ENCODE measurements around the gene SEC11A. TPM values are rescaled to one million over a fixed set of nuclear protein-coding genes. Genes with fewer than 3 reads are reported as not detected.
"Not testable (repeated sequence)": the region's sequence is repeated elsewhere in the genome, so short reads cannot be mapped to it uniquely, and the experiment has no call there.

Gene SEC11A
- total RNA-seq, 2 experiments from 2014 or later, result 82.3 to 87.8 TPM

DNA sequence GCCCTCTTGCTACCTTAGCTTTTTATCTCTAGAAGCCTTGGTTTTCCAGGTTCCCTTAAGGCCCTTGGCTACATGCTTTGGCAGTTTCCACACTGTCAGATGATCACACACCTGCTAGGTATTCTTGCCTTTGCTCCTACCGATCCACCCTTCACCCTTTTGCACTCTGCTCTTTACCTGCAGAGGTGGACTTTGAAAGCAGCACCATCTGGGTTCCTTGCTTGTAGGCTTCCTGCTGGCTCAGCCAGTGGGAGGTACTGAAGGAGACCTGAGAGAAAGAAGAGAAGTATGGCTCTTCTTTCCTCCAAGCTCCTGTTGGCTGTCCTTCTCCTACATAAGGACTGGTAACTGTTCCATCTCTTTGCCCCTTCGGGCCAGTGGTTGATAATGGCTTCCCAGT is 25.2 kb upstream of the SEC11A start:
- ATAC-seq (no peak), DNase-seq (no peak)
- Mint-ChIP-seq H3K36me3 (ENCODE audit: low read depth) (peaks cover 1% of the 10 kb centered on the region), H3K4me3 (no peak overlapping the region), H3K27me3 (no peaks in the 10 kb centered on the region), H3K9me3 (no peaks in the 10 kb centered on the region), H3K4me1 (ENCODE audit: low read depth) (peaks cover 39% of the 10 kb centered on the region), H3K27ac (no peak overlapping the region)
- TF ChIP-seq, protein P1, sequence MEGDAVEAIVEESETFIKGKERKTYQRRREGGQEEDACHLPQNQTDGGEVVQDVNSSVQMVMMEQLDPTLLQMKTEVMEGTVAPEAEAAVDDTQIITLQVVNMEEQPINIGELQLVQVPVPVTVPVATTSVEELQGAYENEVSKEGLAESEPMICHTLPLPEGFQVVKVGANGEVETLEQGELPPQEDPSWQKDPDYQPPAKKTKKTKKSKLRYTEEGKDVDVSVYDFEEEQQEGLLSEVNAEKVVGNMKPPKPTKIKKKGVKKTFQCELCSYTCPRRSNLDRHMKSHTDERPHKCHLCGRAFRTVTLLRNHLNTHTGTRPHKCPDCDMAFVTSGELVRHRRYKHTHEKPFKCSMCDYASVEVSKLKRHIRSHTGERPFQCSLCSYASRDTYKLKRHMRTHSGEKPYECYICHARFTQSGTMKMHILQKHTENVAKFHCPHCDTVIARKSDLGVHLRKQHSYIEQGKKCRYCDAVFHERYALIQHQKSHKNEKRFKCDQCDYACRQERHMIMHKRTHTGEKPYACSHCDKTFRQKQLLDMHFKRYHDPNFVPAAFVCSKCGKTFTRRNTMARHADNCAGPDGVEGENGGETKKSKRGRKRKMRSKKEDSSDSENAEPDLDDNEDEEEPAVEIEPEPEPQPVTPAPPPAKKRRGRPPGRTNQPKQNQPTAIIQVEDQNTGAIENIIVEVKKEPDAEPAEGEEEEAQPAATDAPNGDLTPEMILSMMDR (IDR thresholded peaks at IDR 0.05), result no peak
- CTCF ChIA-PET, result interaction anchor here (1.0 kb wide), 1 partner anchor 8 kb away, joined by 3 read pairs; no protein-coding TSS in a partner anchor
- intact Hi-C loops (cut with micrococcal nuclease), result no loop called here
- POLR2A ChIA-PET, result interaction anchor here (0.6 to 1.1 kb wide), 3 partner anchors 8 to 104 kb away, joined by 3 to 5 read pairs (median 4); no protein-coding TSS in a partner anchor

DNA sequence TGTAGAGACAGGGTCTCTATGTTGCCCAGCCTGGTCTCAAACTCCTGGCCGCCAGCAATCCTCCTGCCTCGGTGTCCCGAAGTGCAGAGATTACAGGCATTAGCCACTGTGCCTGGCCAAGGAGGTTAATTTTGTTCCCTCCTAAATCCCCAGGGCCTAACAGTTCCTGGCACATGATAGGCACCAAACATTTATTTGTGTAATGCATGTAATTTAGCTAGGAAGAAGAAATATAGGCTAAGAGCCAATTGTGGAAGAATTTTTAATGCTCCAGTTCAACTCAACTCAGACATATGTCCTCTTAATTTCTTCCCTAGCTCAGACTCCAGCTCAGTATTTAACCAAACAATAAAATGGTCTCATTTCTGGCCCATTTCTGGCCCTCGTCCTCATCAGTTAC is 24.8 kb upstream of the SEC11A start:
- Mint-ChIP-seq H3K4me1 (ENCODE audit: low read depth) (peaks cover 40% of the 10 kb centered on the region), H3K36me3 (ENCODE audit: low read depth) (peaks cover 1% of the 10 kb centered on the region), H3K4me3 (no peak overlapping the region), H3K9me3 (no peaks in the 10 kb centered on the region), H3K27me3 (no peaks in the 10 kb centered on the region), H3K27ac (no peak overlapping the region)
- intact Hi-C loops (cut with micrococcal nuclease), result no loop called here
- POLR2A ChIA-PET, result interaction anchor here (0.6 to 1.1 kb wide), 3 partner anchors 9 to 104 kb away, joined by 3 to 5 read pairs (median 4); no protein-coding TSS in a partner anchor
- DNase-seq, result no peak
- CTCF ChIA-PET, result interaction anchor here (1.0 kb wide), 1 partner anchor 8 kb away, joined by 3 read pairs; no protein-coding TSS in a partner anchor
- TF ChIP-seq, protein P1 (IDR thresholded peaks at IDR 0.05), result no peak
- no peak for ATAC-seq

DNA sequence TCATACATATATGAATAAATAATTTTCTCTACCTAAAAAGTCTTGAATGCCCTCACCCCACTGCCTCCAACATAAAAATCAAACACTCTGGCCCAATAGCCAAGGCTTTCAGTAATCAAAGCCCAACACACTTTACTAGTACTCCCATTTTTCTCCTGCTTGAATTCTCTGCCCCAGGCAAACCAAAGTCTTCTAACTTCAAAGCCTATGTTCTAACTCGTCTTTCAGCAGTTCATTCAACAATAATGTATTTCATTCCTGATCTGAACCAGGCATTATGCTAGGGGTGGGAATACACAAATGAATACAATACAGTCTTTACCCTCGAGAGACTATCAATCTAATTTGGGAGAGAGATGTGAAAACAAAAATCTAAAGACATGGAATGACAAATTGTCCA is 21.1 kb upstream of the SEC11A start:
- ChIA-PET POLR2A (interaction anchor here (1.7 to 3.9 kb wide), 3 partner anchors 9 to 21 kb away, joined by 5 to 42 read pairs (median 28); partner anchors contain the start of gene SEC11A), CTCF (interaction anchor here (1.2 to 3.0 kb wide), 4 partner anchors 10 to 138 kb away, joined by 3 to 19 read pairs (median 8); no protein-coding TSS in a partner anchor)
- ATAC-seq, result no peak
- TF ChIP-seq, protein P1 (IDR thresholded peaks at IDR 0.05), result no peak
- Mint-ChIP-seq H3K4me3 (no peak overlapping the region), H3K36me3 (ENCODE audit: low read depth) (peaks cover 1% of the 10 kb centered on the region), H3K4me1 (ENCODE audit: low read depth) (peaks cover 49% of the 10 kb centered on the region), H3K27ac (peak overlapping the region; percentile 64), H3K27me3 (no peaks in the 10 kb centered on the region), H3K9me3 (no peaks in the 10 kb centered on the region)
- intact Hi-C loops (cut with micrococcal nuclease), result no loop called here
- DNase-seq, result no peak

DNA sequence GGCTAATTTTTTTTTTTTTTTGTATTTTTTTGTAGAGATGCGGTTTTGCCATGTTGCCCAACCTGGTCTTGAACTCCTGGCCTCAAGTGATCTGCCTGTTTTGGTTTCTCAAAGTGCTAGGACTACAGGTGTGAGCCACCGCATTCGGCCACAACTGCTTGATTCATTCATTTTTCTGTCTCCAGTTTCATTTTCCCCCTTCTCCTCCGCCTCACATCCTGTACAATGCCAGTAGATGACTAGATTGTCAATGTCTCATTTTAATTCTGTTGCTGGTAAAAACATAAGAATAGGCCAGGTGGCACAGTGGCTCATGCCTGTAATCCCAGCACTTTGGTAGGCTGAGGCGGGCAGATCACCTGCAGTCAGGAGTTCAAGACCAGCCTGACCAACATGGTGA is 20.4 kb upstream of the SEC11A start:
- Mint-ChIP-seq H3K9me3 (no peaks in the 10 kb centered on the region), H3K4me1 (ENCODE audit: low read depth) (peaks cover 49% of the 10 kb centered on the region), H3K27me3 (no peaks in the 10 kb centered on the region), H3K36me3 (ENCODE audit: low read depth) (peaks cover 1% of the 10 kb centered on the region), H3K4me3 (peak overlapping the region; percentile 50), H3K27ac (peak overlapping the region; percentile 93)
- ATAC-seq (peak; percentile 57), DNase-seq (peak; percentile 94)
- ChIA-PET POLR2A (interaction anchor here (1.3 to 3.9 kb wide), 8 partner anchors 10 to 81 kb away, joined by 4 to 42 read pairs (median 12); partner anchors contain the start of genes SEC11A and ZNF592), CTCF (interaction anchor here (1.2 to 3.0 kb wide), 6 partner anchors 11 to 138 kb away, joined by 3 to 19 read pairs (median 10); partner anchors contain the start of gene SEC11A)
- TF ChIP-seq, protein P1 (IDR thresholded peaks at IDR 0.05), result no peak
- intact Hi-C loops (cut with micrococcal nuclease), result no loop called here

DNA sequence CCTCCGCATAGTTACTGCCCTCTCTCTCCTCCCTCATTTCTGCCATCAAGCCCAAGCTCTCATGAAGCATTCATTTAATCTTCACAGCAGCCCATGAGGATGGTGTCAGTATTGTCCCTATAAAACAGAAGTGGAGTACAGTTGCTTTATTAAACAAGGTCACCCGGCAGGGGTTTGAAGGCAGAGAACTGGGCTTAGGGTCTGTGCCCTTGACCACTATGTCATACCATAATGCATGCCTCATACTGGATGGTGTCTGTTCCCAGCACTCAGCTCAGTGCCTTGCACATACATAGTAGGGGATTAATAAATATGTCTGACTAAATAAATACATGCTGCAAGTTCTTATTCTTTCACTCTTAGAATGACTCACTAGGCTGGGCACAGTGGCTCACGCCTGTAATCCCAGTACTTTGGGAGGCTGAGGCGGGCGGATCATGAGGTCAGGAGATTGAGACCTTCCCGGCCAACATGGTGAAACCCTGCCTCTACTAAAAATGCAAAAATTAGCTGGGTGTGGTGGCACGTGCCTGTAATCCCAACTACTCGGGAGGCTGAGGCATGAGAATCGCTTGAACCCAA is 19.6 kb upstream of the SEC11A start:
- CTCF ChIA-PET, result interaction anchor here (0.8 to 3.0 kb wide), 12 partner anchors 11 to 148 kb away, joined by 3 to 19 read pairs (median 6); partner anchors contain the start of genes SEC11A and WDR73
- H3K27ac Mint-ChIP-seq, result peak overlapping the region; percentile 93
- H3K4me3 Mint-ChIP-seq, result peak overlapping the region; percentile 61
- intact Hi-C loops (cut with micrococcal nuclease); H3K27me3 Mint-ChIP-seq; H3K9me3 Mint-ChIP-seq; H3K36me3 Mint-ChIP-seq (ENCODE audit: low read depth): not testable (repeated sequence)
- peak; percentile 42 for ATAC-seq
- POLR2A ChIA-PET, result interaction anchor here (0.6 to 3.9 kb wide), 11 partner anchors 10 to 672 kb away, joined by 4 to 42 read pairs (median 7); partner anchors contain the start of genes SEC11A, WDR73 and ZNF592
- DNase-seq, result peak; percentile 64
- peaks cover 55% of the 10 kb centered on the region for H3K4me1 Mint-ChIP-seq (ENCODE audit: low read depth)

All from activated CD8-positive, alpha-beta T cell treated with anti-CD3 and anti-CD28 coated beads for 36 hours (primary cell).